A549 (cell line): ENCODE measurements around the gene GPR183.

Source experiments
- JUN ChIP-seq, 2 experiments: fragments of >200 bp; sonication (Bioruptor Twin); formaldehyde crosslinking; IDR thresholded peaks; 2 replicates in 1 of 2; 3 replicates in 1 of 2; pipeline ENCODE4 v1.6.1; 2016 to 2017
- JUNB ChIP-seq: fragments of >200 bp; sonication (Bioruptor Twin); formaldehyde crosslinking; IDR thresholded peaks from 2 replicates; pipeline ENCODE4 v1.6.1; 2016
- MAFK ChIP-seq: fragments of 450-650 bp; IDR thresholded peaks from 2 replicates; pipeline ENCODE4 v1.6.1; 2014; ENCODE audit not compliant: partially characterized antibody
- POLR2A ChIP-seq: IDR thresholded peaks from 2 replicates; pipeline ENCODE4 v1.6.1; 2012; ENCODE audit warnings: mild to moderate bottlenecking, low read length
- RARB ChIP-seq: fragments of 250-450 bp; sonication (Bioruptor Pico); IDR thresholded peaks from 2 replicates; pipeline ENCODE4 v1.8.0; 2021; ENCODE audit warnings: mild to moderate bottlenecking, moderate library complexity
- RFX5 ChIP-seq: fragments of 450-650 bp; IDR thresholded peaks from 2 replicates; pipeline ENCODE4 v1.7.1; 2014; ENCODE audit warnings: antibody characterized with exemption, mild to moderate bottlenecking, moderate library complexity
- TF ChIP-seq, protein P1 (sequence below): IDR thresholded peaks from 2 replicates; pipeline ENCODE4 v1.6.1; 2012
- TF ChIP-seq, protein P2 (sequence below): fragments of >200 bp; sonication (Bioruptor Twin); formaldehyde crosslinking; IDR thresholded peaks from 3 replicates; pipeline ENCODE4 v1.5.1; 2016

DNA sequence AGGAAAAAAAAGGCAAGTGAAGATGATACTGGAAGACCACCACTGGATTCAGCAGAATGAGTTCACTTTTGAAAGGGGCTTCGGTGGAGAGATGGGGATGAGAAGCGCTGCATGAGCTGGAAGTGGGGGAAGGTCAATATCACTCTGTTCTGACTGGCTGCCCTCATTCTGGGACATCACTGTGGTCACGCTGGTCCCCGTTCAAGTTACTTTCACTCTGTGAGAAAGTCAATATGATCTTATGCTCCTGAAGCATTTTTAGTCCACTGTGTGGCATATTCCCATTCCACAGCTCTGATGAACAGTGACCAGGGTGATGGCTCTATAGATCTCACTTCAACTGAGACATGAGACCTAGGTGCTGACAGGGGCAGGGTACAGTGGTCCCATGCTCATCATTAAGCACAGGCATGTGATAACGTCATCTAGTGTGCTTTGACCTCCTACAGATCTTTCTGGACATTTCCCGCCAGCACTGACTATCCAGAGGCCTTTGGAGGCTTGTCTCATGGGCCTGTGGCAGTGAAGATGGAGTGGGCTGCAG, 40.2 kb upstream of the GPR183 start:
- TF ChIP-seq, protein P1, sequence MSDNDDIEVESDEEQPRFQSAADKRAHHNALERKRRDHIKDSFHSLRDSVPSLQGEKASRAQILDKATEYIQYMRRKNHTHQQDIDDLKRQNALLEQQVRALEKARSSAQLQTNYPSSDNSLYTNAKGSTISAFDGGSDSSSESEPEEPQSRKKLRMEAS: no peak
- TF ChIP-seq, protein P2, sequence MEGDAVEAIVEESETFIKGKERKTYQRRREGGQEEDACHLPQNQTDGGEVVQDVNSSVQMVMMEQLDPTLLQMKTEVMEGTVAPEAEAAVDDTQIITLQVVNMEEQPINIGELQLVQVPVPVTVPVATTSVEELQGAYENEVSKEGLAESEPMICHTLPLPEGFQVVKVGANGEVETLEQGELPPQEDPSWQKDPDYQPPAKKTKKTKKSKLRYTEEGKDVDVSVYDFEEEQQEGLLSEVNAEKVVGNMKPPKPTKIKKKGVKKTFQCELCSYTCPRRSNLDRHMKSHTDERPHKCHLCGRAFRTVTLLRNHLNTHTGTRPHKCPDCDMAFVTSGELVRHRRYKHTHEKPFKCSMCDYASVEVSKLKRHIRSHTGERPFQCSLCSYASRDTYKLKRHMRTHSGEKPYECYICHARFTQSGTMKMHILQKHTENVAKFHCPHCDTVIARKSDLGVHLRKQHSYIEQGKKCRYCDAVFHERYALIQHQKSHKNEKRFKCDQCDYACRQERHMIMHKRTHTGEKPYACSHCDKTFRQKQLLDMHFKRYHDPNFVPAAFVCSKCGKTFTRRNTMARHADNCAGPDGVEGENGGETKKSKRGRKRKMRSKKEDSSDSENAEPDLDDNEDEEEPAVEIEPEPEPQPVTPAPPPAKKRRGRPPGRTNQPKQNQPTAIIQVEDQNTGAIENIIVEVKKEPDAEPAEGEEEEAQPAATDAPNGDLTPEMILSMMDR: no peak
- TF ChIP-seq JUN (IDR thresholded peaks at IDR 0.05) (no peak), JUNB (no peak), RARB (CRISPR knock-in tag) (no peak), RFX5 (no peak), MAFK (no peak), POLR2A (no peak)
